ENCODE measurements around the gene FMO5.

FMO5 gene

DNA sequence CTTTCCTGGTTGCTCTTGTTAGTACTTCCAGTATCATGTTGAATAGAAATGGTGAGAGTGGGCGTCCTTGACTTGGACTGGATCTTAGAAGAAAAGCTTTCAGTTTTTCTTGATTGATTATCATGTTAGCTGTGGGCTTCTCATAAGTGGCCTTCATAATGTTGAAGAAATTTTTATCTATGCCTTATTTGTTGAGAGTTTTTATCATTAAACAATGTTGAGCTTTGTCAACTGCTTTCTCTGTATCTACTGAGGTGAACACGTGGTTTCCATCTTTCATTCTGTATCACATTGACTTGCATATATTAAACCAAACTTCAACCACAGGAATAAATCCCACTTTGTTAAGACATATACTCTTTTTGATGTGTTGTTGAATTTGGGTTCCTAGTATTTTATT, 82.3 kb downstream of the FMO5 start:
- no peak overlapping the region for H3K4me3 ChIP-seq (ENCODE audit: low read depth, low read length)
- no peaks in the 10 kb centered on the region for H3K36me3 ChIP-seq
- TF ChIP-seq, protein P1, sequence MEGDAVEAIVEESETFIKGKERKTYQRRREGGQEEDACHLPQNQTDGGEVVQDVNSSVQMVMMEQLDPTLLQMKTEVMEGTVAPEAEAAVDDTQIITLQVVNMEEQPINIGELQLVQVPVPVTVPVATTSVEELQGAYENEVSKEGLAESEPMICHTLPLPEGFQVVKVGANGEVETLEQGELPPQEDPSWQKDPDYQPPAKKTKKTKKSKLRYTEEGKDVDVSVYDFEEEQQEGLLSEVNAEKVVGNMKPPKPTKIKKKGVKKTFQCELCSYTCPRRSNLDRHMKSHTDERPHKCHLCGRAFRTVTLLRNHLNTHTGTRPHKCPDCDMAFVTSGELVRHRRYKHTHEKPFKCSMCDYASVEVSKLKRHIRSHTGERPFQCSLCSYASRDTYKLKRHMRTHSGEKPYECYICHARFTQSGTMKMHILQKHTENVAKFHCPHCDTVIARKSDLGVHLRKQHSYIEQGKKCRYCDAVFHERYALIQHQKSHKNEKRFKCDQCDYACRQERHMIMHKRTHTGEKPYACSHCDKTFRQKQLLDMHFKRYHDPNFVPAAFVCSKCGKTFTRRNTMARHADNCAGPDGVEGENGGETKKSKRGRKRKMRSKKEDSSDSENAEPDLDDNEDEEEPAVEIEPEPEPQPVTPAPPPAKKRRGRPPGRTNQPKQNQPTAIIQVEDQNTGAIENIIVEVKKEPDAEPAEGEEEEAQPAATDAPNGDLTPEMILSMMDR (IDR thresholded peaks at IDR 0.05; ENCODE audit: low read depth, low read length), result no peak
- DNase-seq, result no peak
- H3K9me3 ChIP-seq, result no peaks in the 10 kb centered on the region
- peaks cover 13% of the 10 kb centered on the region; the same call in 1 of the 2 replicates for H3K27me3 ChIP-seq
- no peaks in the 10 kb centered on the region for H3K4me1 ChIP-seq

Measured in BE2C (cell line).